Measurements from ENCODE around the gene CBLC.
A peak's percentile ranks its signal among the peaks of the same experiment; 100 is the strongest.

Gene CBLC

DNA sequence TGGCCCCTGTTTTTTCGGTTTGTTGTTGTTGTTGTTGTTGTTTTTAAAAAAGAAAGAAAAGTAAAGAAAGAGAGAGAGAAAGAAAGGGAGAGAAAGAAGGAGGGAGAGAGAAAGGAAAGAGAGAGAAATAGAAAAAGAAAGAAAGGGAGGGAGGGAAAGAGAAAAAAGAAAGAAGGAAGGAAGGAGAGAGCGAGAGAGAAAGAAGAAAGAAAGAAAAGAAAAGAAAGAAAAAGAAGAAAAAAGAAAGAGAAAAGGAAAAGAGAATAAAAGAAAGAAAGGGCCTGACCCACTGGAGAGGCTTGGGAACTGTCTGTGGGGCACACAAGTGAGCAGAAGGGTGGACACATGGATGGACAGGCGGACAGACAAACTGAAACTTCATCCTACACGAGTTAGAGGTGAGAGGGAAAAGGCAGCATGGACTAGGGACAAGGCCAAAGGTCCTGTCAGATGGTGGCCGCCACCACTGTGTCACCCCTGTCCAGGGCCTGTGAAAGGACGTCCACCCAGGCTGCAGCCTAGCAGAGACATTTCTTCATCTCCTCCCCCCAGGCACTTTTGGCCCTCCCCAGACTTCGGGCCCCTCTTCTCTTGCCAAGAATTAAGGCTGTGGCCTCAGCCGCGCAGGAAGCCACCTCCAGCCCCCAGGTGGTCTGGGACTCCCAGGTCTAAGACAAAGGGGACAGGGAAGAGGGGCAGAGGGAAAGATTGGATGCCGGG, 22.1 kb downstream of the CBLC start:
- no peak for ATAC-seq
- no peak for DNase-seq

DNA sequence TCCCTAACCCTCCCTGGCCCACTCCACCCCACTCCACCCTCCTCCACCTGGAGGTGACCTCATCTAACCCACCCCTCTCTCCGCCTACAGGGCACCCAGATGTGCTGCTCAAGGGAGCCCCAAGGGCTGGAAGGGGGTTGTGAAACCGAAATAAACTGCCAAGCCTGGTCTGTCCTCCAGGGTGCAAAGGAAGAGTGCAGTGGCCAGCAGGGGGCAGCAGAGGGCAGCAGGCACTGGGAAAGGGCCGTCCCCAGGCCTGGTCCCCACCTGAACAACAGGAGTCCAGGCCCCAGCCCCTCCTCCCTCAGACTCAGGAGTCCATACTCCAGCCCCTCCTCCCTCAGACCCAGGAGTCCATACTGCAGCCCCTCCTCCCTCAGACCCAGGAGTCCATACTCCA, 22.8 kb downstream of the CBLC start:
- peak; percentile 95 for ATAC-seq
- peak; percentile 91 for DNase-seq

- DNase-seq (no peak), ATAC-seq (no peak)
These were observed 26.0 kb downstream of the CBLC start for GRCh38 chr19:44803442-44804428.

DNA sequence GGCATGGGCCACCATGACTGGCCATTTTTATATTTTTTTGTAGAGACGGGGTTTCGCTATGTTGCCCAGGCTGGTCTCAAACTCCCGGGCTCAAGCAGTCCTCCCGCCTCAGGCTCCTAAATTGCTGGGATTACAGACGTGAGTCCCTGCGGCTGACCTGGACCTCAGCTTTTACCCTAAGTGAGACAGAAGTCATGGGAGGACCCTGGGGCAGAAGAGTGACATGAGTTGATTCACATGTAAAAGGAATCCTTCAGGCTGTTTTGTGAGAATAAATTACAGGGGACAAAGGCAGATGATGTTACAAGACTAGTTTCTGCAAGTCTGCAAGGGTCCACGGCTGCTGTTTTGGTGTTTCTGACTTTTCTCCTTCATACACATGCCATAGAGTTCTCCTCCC, 28.6 kb downstream of the CBLC start:
- DNase-seq: no peak
- no peak for ATAC-seq

GRCh38 chr19:44807162-44807561, 29.5 kb downstream of the CBLC start:
- ATAC-seq: no peak

GRCh38 chr19:44807652-44808462, 30.2 kb downstream of the CBLC start:
- no peak for DNase-seq

More at GRCh38 chr19:44807162-44807561, 29.5 kb downstream of the CBLC start:
- DNase-seq: no peak

DNA sequence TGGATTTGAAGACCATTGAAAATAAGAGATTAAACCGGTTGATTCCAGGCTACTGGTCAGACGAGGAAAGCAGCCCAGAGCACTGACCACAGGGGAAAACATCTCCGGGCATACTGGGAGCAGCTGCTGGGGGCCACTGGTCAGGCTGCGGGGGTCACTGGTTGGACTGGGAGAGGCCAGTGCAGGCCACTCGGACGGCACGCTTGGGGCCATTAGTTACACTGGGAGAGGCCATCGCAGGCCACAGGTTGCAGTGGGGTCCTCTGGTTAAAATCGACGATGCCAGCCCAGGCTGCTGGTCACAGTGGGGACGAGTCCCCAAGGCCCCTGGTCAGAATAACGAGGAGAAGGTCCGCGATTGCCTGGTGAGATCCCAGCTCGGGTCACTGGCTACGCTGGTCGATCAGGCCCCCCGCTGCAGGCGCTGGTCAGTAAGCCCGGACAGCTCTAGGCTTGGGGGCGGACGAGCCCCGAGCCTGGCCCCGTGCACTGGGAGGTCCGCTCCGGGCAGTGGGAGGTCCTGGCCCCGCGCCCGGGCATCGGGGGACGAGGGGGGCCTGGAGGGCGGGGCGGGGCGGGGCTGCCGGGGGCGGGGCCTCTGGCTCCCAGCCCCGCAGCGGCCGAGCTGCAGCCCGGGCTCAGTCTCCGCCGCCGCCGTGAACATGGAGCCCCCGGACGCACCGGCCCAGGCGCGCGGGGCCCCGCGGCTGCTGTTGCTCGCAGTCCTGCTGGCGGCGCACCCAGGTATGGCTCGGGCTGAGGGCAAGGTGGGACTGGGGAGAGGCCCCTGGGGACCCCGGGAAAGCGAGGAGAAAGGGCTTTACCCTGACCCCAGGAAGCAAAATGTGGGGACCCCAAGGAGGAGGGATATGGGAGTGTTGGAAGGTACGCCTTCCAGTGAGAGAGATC, 31.0 kb downstream of the CBLC start, which contains the start of gene BCAM:
TSS of gene BCAM (plus strand) at position 641 of the 909 bp plus-strand sequence. CDS start at position 663, 22 bp downstream.
- peak; percentile 11 for DNase-seq

More at GRCh38 chr19:44807652-44808462, 30.2 kb downstream of the CBLC start:
- no peak for ATAC-seq

DNA sequence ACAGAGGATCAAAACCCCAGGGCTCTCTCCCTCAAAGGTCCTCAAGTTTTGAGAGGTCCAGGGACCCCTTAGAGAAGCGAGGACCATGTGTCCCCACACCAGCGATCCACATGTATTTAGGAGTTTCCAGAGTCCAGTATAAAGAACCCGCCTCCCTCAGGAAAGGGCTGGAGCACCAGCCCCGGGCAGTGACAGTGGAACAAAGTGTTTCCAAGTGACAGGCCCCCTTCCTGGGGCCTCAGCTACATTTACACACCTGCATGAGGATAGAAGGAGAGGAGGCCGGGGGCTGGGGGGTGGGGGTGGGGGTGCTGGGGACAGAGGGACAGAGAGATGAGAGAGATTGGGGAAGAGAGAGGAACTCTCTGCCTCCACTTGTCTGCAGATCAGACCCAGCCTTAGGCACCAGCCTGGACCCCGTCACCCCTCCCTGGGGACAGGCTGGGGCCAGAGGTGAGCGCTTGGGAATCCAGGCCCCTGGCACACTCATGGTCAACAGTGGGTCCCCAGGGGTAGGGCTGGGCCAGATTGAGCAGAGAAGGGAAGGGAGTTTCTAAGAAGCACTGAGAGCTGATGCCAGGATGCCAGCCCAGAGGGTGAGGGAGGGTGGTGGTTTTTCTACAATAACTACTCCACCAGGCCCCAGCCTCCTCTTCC, 32.0 kb downstream of the CBLC start:
- DNase-seq (no peak), ATAC-seq (no peak)

More for the DNA sequence above, 31.0 kb downstream of the CBLC start, which contains the start of gene BCAM:
- ATAC-seq: peak; percentile 20

- no peak for ATAC-seq
- DNase-seq: no peak
These were observed 32.8 kb downstream of the CBLC start for GRCh38 chr19:44810234-44811121.

GRCh38 chr19:44811122-44811419, 33.4 kb downstream of the CBLC start:
- no peak for DNase-seq
- no peak for ATAC-seq

DNA sequence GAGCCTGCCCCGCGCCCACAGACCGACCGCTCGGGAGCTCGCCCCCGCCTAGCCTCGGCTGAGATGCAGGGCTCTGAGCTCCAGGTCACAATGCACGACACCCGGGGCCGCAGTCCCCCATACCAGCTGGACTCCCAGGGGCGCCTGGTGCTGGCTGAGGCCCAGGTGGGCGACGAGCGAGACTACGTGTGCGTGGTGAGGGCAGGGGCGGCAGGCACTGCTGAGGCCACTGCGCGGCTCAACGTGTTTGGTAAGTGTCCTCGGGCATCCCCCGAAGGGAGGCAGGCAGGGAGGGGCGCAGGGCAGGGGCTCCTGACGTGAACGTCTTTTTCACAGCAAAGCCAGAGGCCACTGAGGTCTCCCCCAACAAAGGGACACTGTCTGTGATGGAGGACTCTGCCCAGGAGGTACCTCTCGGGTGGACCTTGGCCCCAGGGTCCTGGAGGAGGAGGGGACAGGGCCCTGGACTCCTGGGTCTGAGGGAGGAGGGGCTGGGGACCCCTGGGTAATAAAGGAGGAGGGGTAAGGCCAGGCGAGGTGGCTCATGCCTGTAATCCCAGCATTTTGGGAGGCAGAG, 34.5 kb downstream of the CBLC start:
- ATAC-seq (no peak), DNase-seq (no peak)

GRCh38 chr19:44813070-44813840, 35.6 kb downstream of the CBLC start:
- no peak for DNase-seq

DNA sequence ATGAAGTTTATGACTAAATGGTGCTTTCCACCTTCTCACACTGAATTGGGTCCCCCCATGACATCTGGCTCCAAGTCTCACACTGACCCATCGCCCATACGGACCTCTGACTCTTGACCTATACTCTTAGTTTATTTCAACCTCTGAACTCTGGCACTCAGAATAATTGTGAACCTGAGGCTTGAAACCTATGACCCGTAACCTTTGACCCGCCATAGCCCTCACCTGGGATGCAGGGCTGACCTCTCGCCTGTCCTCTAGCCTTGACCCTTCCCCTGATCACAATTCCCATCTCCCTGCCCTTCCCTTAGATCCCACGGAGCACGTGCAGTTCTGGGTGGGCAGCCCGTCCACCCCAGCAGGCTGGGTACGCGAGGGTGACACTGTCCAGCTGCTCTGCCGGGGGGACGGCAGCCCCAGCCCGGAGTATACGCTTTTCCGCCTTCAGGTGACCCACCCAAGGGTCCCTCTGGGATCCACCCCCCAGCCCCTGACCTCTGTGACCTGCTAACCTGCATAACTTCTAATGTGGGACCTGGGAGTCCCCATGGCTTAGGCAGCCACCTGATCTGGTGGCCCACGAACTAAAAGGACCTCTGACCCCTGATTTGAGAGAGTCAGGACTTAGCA, 36.3 kb downstream of the CBLC start:
- no peak for DNase-seq
- no peak for ATAC-seq

More at GRCh38 chr19:44813070-44813840, 35.6 kb downstream of the CBLC start:
- no peak for ATAC-seq

GRCh38 chr19:44814517-44814916, 36.8 kb downstream of the CBLC start:
- DNase-seq: no peak
- no peak for ATAC-seq

- DNase-seq (no peak), ATAC-seq (no peak)
These were observed 38.6 kb downstream of the CBLC start for GRCh38 chr19:44816301-44816700.

DNA sequence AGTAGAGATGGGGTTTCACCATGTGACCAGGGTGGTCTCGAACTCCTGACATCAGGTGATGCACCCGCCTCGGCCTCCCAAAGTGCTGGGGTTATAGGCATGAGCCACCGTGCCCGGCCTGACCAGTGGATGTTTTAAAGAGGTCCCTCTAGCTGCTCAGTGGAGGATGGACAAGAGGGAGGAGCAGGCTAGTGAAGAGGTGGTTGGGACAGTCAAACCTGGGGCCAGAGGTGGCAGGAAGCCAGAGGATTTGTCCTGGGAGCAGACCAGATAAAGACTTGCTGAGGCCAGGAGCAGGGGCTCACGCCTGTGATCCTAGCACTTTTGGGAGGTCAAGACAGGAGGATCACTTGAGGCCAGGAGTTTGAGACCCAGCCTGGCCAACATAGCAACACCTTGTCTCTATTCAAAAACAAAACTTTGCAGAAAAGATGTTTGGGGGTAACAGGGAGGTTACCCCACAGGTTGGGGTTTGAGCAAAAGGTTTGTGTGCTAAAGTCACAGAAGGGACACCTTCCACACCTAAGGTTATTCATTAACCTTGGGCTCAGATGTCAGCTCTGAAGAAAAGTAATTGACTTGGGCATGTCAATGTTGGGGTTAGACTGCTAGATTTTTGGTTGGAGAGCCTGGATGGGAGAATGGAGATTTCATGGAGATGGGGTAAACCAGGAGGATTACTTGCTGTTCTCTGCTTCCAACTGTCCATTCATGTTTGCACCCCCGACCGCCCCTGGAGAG, 40.2 kb downstream of the CBLC start:
- no peak for ATAC-seq
- DNase-seq: no peak

- DNase-seq (no peak), ATAC-seq (no peak)
These were observed 40.9 kb downstream of the CBLC start for GRCh38 chr19:44818466-44819031.
